Measurements from ENCODE around the gene SNN. TPM values are rescaled to one million over a fixed set of nuclear protein-coding genes. Genes with fewer than 3 reads are reported as not detected.
A peak's percentile ranks its signal among the peaks of the same experiment; 100 is the strongest.

The SNN gene
- total and polyA plus RNA-seq, 10 donors: 22.3 to 59.5 (median 48.7) TPM

- Histone ChIP-seq H3K36me3 (peaks cover 0 to 89% (median 54%) of the 10 kb centered on the region in 6 donors), H3K4me3 (no peak overlapping the region), H3K9me3 (no peaks in the 10 kb centered on the region), H3K27ac (no peak overlapping the region), H3K4me1 (peaks cover 16 to 59% (median 30%) of the 10 kb centered on the region in 6 donors), H3K27me3 (replicated peaks in 1 of 7) (no peaks in the 10 kb centered on the region)
- intact Hi-C loops (cut with DNase I; ENCODE audit: low total_unique reads): no loop called here
- DNase-seq: no peak
- TF ChIP-seq POLR2AphosphoS5 (IDR thresholded peaks at IDR 0.05): no peak
- TF ChIP-seq CTCF (IDR thresholded peaks at IDR 0.05 in 8 of 11, conservative IDR thresholded peaks at IDR 0.05 in 3 of 11): no peak
- TF ChIP-seq POLR2A (IDR thresholded peaks at IDR 0.05): no peak
- 90 to 96% (median 93%) methylated on average over 8 of the region's 8 CpGs for WGBS, 5 donors
These were observed 23.9 kb downstream of the SNN start for GRCh38 chr16:11692171-11692570.

- Histone ChIP-seq H3K36me3 (peaks cover 0 to 89% (median 54%) of the 10 kb centered on the region in 6 donors), H3K27ac (peak overlapping the region in 1 of 8 donors; percentile 1), H3K27me3 (replicated peaks in 1 of 7) (no peaks in the 10 kb centered on the region), H3K9me3 (no peaks in the 10 kb centered on the region), H3K4me3 (no peak overlapping the region), H3K4me1 (peaks cover 16 to 59% (median 28%) of the 10 kb centered on the region in 6 donors)
- 92 to 96% (median 94%) methylated on average over 6 of the region's 6 CpGs for WGBS, 5 donors
- TF ChIP-seq POLR2A (IDR thresholded peaks at IDR 0.05): no peak
- intact Hi-C loops (cut with DNase I; ENCODE audit: low total_unique reads): no loop called here
- DNase-seq: no peak
These were observed 24.4 kb downstream of the SNN start for GRCh38 chr16:11692651-11693050.

- H3K27ac ChIP-seq: no peak overlapping the region
- intact Hi-C loops (cut with DNase I; ENCODE audit: low total_unique reads): no loop called here
- H3K9me3 ChIP-seq: no peaks in the 10 kb centered on the region
- peaks cover 0 to 97% (median 66%) of the 10 kb centered on the region in 6 donors for H3K36me3 ChIP-seq
- no peak overlapping the region for H3K4me3 ChIP-seq
- peaks cover 4 to 59% (median 15%) of the 10 kb centered on the region in 6 donors for H3K4me1 ChIP-seq
- 88 to 95% (median 94%) methylated on average over 12 of the region's 12 CpGs for WGBS, 5 donors
- DNase-seq: no peak
- no peaks in the 10 kb centered on the region for H3K27me3 ChIP-seq (replicated peaks in 1 of 7)
- TF ChIP-seq POLR2A (IDR thresholded peaks at IDR 0.05): no peak
- TF ChIP-seq POLR2AphosphoS5 (IDR thresholded peaks at IDR 0.05): no peak
- TF ChIP-seq CTCF (IDR thresholded peaks at IDR 0.05 in 8 of 11, conservative IDR thresholded peaks at IDR 0.05 in 3 of 11): no peak
These were observed 28.2 kb downstream of the SNN start for GRCh38 chr16:11696266-11697012.

- intact Hi-C loops (cut with DNase I; ENCODE audit: low total_unique reads): no loop called here
- H3K27ac ChIP-seq: peak overlapping the region in 2 of 8 donors; percentile 16 to 88
- peaks cover 0 to 97% (median 57%) of the 10 kb centered on the region in 6 donors for H3K36me3 ChIP-seq
- H3K4me1 ChIP-seq: peaks cover 0 to 65% (median 15%) of the 10 kb centered on the region in 6 donors
- TF ChIP-seq POLR2A (IDR thresholded peaks at IDR 0.05): no peak
- TF ChIP-seq POLR2AphosphoS5 (IDR thresholded peaks at IDR 0.05): peak in 1 of 3 donors; percentile 45
- TF ChIP-seq CTCF (IDR thresholded peaks at IDR 0.05 in 8 of 11, conservative IDR thresholded peaks at IDR 0.05 in 3 of 11): no peak
- WGBS, 5 donors: 97 to 99% (median 97%) methylated on average over 12 of the region's 12 CpGs
- DNase-seq: no peak
- no peaks in the 10 kb centered on the region for H3K27me3 ChIP-seq (replicated peaks in 1 of 7)
- H3K9me3 ChIP-seq: no peaks in the 10 kb centered on the region
- no peak overlapping the region for H3K4me3 ChIP-seq
These were observed 29.1 kb downstream of the SNN start for GRCh38 chr16:11697319-11697718.
